Transverse colon (tissue), 3 donors: ENCODE data around the gene SLC34A1.

Experiments
- CTCF ChIP-seq, 5 experiments: fragments of 200-600 bp in 3 of 5; fragments of 450-650 bp in 2 of 5; sonication (generic) in 3 of 5; IDR thresholded peaks; 1 replicate in 2 of 5; 2 replicates in 3 of 5; pipeline ENCODE4 v1.5.1; 2016 to 2017; ENCODE audit warnings: antibody characterized with exemption in 5 of 5, inconsistent platforms in 3 of 5, mild to moderate bottlenecking in 2 of 5, moderate library complexity in 1 of 5
- EP300 ChIP-seq: sonication (generic); formaldehyde crosslinking; IDR thresholded peaks from one replicate; pipeline ENCODE4 v1.6.1; 2017; ENCODE audit warnings: antibody characterized with exemption, low read depth
- POLR2A ChIP-seq: fragments of 450-650 bp; IDR thresholded peaks from one replicate; pipeline ENCODE4 v1.6.1; 2016; ENCODE audit warnings: antibody characterized with exemption, mild to moderate bottlenecking, moderate library complexity

GRCh38 chr5:177405805-177406204, 21.6 kb downstream of the SLC34A1 start:
- TF ChIP-seq CTCF (IDR thresholded peaks at IDR 0.05) = no peak
- no peak for TF ChIP-seq POLR2A
- TF ChIP-seq EP300 = no peak
